HUDEP-2 (cell line): ENCODE data around the gene FAM187B.
A peak's percentile ranks its signal among the peaks of the same experiment; 100 is the strongest.

Source experiments
- DNase-seq, 76 experiments: peaks; one replicate each; lab custom pipeline; 2025; ENCODE audit not compliant: unreplicated experiment in 76 of 76; lab: John Stamatoyannopoulos, UW

FAM187B gene

GRCh38 chr19:35194012-35194984 is 34.2 kb downstream of the FAM187B start:
- DNase-seq = no peak

- no peak for DNase-seq
These were observed 43.7 kb downstream of the FAM187B start for GRCh38 chr19:35184884-35185283.

- no peak for DNase-seq
These were observed 44.3 kb downstream of the FAM187B start for GRCh38 chr19:35184267-35184666.

- no peak for DNase-seq
These were observed 47.2 kb downstream of the FAM187B start for GRCh38 chr19:35181387-35181786.

- no peak for DNase-seq
These were observed 48.7 kb downstream of the FAM187B start for GRCh38 chr19:35179830-35180229.

- DNase-seq = peak in 1 of 76 experiments; percentile 2
These were observed 49.8 kb downstream of the FAM187B start for GRCh38 chr19:35178701-35179100.

GRCh38 chr19:35177377-35178274 is 50.9 kb downstream of the FAM187B start:
- peak in 14 of 76 experiments; percentile 12 to 61 (median 32) for DNase-seq

- no peak for DNase-seq
These were observed 52.4 kb downstream of the FAM187B start for GRCh38 chr19:35176181-35176570.
